ENCODE data around the gene YPEL1. TPM values are rescaled to one million over a fixed set of nuclear protein-coding genes. Genes with fewer than 3 reads are reported as not detected.

The YPEL1 gene
- total and polyA plus RNA-seq, 2 of the 8 experiments (the other 6 are each of a cell fraction or from before 2014, with no cell fraction given), result 6.0 to 6.7 TPM

GRCh38 chr22:21713428-21714058 lies 22.1 kb downstream of the YPEL1 start:
- H3K23me2 ChIP-seq (ENCODE audit: low read depth, low read length), result no peaks in the 10 kb centered on the region
- no peak overlapping the region for H2BK12ac ChIP-seq (ENCODE audit: low read depth, low read length)
- no peaks in the 10 kb centered on the region for H3K79me1 ChIP-seq (ENCODE audit: low read depth, low read length)
- H2BK15ac ChIP-seq (ENCODE audit: low read length), result no peak overlapping the region
- H2AK5ac ChIP-seq (ENCODE audit: low read depth, low read length), result no peak overlapping the region
- no peak overlapping the region for H3K27ac ChIP-seq (ENCODE audit: low read depth, low read length)
- H4K8ac ChIP-seq (ENCODE audit: extremely low read depth, insufficient read depth, low read length), result no peak overlapping the region
- WGBS, 2 experiments (ENCODE audit: extremely low coverage in 1 of 2, insufficient coverage in 1 of 2, insufficient read length in 1 of 2, insufficient replicate concordance in 2 of 2, low coverage in 1 of 2, low lambda C conversion rate in 2 of 2, missing lambda C conversion rate in 1 of 2), result 75% methylated on average over 8 of the region's 9 CpGs; no CpG with 5 or more reads in 1 of the 2 experiments
- H3K56ac ChIP-seq (replicated peaks; ENCODE audit: insufficient read length, low read depth, low read length), result no peak overlapping the region
- H4K5ac ChIP-seq (ENCODE audit: insufficient read length, low read depth, low read length), result no peak overlapping the region
- H3K4me2 ChIP-seq (ENCODE audit: insufficient read depth in 1 of 2, low read depth in 2 of 2, low read length in 2 of 2), result no peak overlapping the region
- no peak overlapping the region for H2AFZ ChIP-seq (ENCODE audit: low read length)
- no peak overlapping the region for H2BK120ac ChIP-seq (replicated peaks; ENCODE audit: low read depth, low read length)
- peaks cover 0 to 10% of the 10 kb centered on the region in 2 experiments for H4K20me1 ChIP-seq (replicated peaks in 1 of 2; ENCODE audit: control insufficient read depth in 1 of 2, insufficient read depth in 2 of 2, low read length in 2 of 2)
- H3K18ac ChIP-seq (ENCODE audit: extremely low read depth, low read length), result no peak overlapping the region
- no peak overlapping the region for H3K9ac ChIP-seq (replicated peaks in 1 of 4; ENCODE audit: extremely low read depth in 1 of 4, low read depth in 3 of 4, low read length in 3 of 4)
- peaks cover 0 to 5% (median 3%) of the 10 kb centered on the region in 4 experiments; a peak in 2 of 8 replicates for H3K36me3 ChIP-seq (ENCODE audit: control insufficient read depth in 2 of 4, insufficient read depth in 4 of 4, low read length in 3 of 4)
- no peaks in the 10 kb centered on the region for H3K4me1 ChIP-seq (replicated peaks in 1 of 4; ENCODE audit: control insufficient read depth in 3 of 4, insufficient read depth in 4 of 4, low read length in 3 of 4)
- H3K14ac ChIP-seq (ENCODE audit: insufficient read length), result no peak overlapping the region
- H3K79me2 ChIP-seq (ENCODE audit: control insufficient read depth in 1 of 2, insufficient read depth in 2 of 2, low read length in 2 of 2), result no peaks in the 10 kb centered on the region
- H2BK20ac ChIP-seq (ENCODE audit: low read length), result no peak overlapping the region
- no peak overlapping the region for H3K4ac ChIP-seq (replicated peaks; ENCODE audit: insufficient read length, low read depth, low read length)
- 0 out of 2 replicates have a peak overlapping the region, but pooled peaks have one; percentile 31 for H2BK5ac ChIP-seq (ENCODE audit: low read depth, low read length)
- no peak for FAIRE-seq
- H3K9me3 ChIP-seq (ENCODE audit: insufficient read depth in 2 of 2, low read depth in 1 of 2, low read length in 1 of 2), result no peaks in the 10 kb centered on the region
- H3K23ac ChIP-seq (ENCODE audit: insufficient read length), result no peak overlapping the region
- DNase-seq (ENCODE audit: low read depth in 1 of 2, low spot score in 2 of 2), result no peak
- no peak overlapping the region for H3K4me3 ChIP-seq (ENCODE audit: extremely low read depth in 1 of 4, insufficient read depth in 2 of 4, low read depth in 3 of 4, low read length in 4 of 4)
- H3K27me3 ChIP-seq (replicated peaks in 1 of 4; ENCODE audit: control insufficient read depth in 3 of 4, extremely low read depth in 1 of 4, insufficient read depth in 3 of 4, low read length in 3 of 4), result no peaks in the 10 kb centered on the region
- TF ChIP-seq HDAC2 (IDR thresholded peaks at IDR 0.05; ENCODE audit: borderline replicate concordance in 1 of 2, low read depth in 2 of 2, low read length in 2 of 2) (no peak), EP300 (IDR thresholded peaks at IDR 0.05; ENCODE audit: borderline replicate concordance in 1 of 2, low read depth in 2 of 2, low read length in 2 of 2) (no peak)
- ChIA-PET CTCF (ENCODE audit: partially characterized antibody) (interaction anchor here (0.6 to 7.0 kb wide), 7 partner anchors 9 to 1846 kb away, joined by 3 to 45 read pairs (median 4); no protein-coding TSS in a partner anchor), POLR2A (ENCODE audit: partially characterized antibody) (interaction anchor here (0.6 to 1.1 kb wide), 2 partner anchors 16 to 225 kb away, joined by 3 read pairs; no protein-coding TSS in a partner anchor)
- no peak overlapping the region for H4K91ac ChIP-seq (replicated peaks; ENCODE audit: insufficient read length, low read length)

All from H1 (cell line).